ENCODE results near the gene PI16. TPM values are rescaled to one million over a fixed set of nuclear protein-coding genes. Genes with fewer than 3 reads are reported as not detected.
"Not testable (repeated sequence)": the region's sequence is repeated elsewhere in the genome, so short reads cannot be mapped to it uniquely, and the experiment has no call there.

PI16 gene
- total RNA-seq, 1 experiment from 2014 or later, result 0.07 TPM

DNA sequence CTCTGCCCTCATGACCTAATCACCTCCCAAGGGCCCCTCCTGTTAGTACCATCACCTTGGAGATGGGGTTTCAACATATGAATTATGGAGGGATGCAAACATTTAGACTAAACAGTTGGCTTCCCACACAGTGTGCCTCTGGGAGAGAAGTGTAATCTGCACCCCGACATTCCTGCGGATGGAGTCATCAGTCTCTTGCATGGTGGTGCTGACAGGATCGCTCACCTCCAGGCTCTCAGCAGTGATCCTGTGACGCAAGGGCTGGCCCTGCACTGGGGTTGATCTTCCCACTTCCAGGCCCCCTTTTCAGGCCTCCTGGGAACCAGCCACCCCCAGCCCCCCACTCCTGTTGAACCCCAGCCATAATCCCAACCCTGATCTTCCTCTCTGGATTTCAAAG lies 16.0 kb upstream of the PI16 start:
- DNase-seq (no peak), ATAC-seq (no peak)
- Histone ChIP-seq H3K4me3 (ENCODE audit: low read length) (no peak overlapping the region), H3K9ac (ENCODE audit: low read length) (no peak overlapping the region), H3K79me2 (ENCODE audit: low read length) (no peaks in the 10 kb centered on the region), H3K9me2 (replicated peaks; ENCODE audit: low read length) (no peaks in the 10 kb centered on the region), H2AFZ (ENCODE audit: low read length) (no peak overlapping the region), H3K9me3 (ENCODE audit: low read length) (no peaks in the 10 kb centered on the region), H3K27me3 (ENCODE audit: low read length) (no peaks in the 10 kb centered on the region), H3K27ac (ENCODE audit: low read length) (no peak overlapping the region), H3K4me1 (ENCODE audit: insufficient read depth, low read length) (0 out of 2 replicates have a peak, but pooled peaks cover 5% of the 10 kb centered on the region), H3K36me3 (ENCODE audit: low read depth, low read length) (no peaks in the 10 kb centered on the region), H4K20me1 (ENCODE audit: low read length) (no peaks in the 10 kb centered on the region), H3K4me2 (ENCODE audit: low read length) (no peak overlapping the region), H3F3A (ENCODE audit: low read length, unreplicated experiment) (no peaks in the 10 kb centered on the region)
- intact Hi-C loops (cut with micrococcal nuclease), result no loop called here
- ChIA-PET POLR2A (ENCODE audit: unreplicated experiment) (no interaction called here), CTCF (no interaction called here)
- BruUV-seq (replicated peaks), result no TSS peak
- TF ChIP-seq, protein P1, sequence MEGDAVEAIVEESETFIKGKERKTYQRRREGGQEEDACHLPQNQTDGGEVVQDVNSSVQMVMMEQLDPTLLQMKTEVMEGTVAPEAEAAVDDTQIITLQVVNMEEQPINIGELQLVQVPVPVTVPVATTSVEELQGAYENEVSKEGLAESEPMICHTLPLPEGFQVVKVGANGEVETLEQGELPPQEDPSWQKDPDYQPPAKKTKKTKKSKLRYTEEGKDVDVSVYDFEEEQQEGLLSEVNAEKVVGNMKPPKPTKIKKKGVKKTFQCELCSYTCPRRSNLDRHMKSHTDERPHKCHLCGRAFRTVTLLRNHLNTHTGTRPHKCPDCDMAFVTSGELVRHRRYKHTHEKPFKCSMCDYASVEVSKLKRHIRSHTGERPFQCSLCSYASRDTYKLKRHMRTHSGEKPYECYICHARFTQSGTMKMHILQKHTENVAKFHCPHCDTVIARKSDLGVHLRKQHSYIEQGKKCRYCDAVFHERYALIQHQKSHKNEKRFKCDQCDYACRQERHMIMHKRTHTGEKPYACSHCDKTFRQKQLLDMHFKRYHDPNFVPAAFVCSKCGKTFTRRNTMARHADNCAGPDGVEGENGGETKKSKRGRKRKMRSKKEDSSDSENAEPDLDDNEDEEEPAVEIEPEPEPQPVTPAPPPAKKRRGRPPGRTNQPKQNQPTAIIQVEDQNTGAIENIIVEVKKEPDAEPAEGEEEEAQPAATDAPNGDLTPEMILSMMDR (conservative IDR thresholded peaks at IDR 0.05; ENCODE audit: low read depth, low read length), result no peak
- TF ChIP-seq EZH2phosphoT487 (IDR thresholded peaks at IDR 0.05; ENCODE audit: borderline replicate concordance, low read length) (no peak), EZH2 (IDR thresholded peaks at IDR 0.05; ENCODE audit: low read length, unreplicated experiment) (no peak)

DNA sequence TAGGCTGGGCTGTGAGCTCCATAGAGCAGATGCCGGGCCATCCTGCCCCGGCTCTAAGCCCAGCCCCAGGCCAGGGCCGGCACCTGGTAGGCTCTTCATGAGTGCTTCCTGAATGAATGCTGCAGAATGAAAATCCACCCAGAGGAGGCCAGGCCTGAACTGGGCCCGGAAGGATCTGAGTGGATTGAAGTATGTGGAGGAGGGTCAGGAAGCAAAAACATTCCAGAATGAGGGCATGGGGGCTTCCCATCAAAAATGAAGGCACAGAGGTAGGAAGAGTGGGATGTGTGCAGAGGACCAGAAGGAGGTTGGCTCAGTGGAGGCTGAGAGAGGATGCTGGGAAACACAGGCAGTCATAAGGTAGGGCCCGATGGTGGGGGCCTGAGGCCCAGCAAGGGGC lies 15.5 kb upstream of the PI16 start:
- DNase-seq; H3K79me2 ChIP-seq (ENCODE audit: low read length); H2AFZ ChIP-seq (ENCODE audit: low read length); H3F3A ChIP-seq (ENCODE audit: low read length, unreplicated experiment); H3K27me3 ChIP-seq (ENCODE audit: low read length); H3K4me1 ChIP-seq (ENCODE audit: insufficient read depth, low read length); H3K4me2 ChIP-seq (ENCODE audit: low read length); H3K27ac ChIP-seq (ENCODE audit: low read length); H3K36me3 ChIP-seq (ENCODE audit: low read depth, low read length); intact Hi-C loops (cut with micrococcal nuclease); H3K9me2 ChIP-seq (replicated peaks; ENCODE audit: low read length); BruUV-seq (replicated peaks); H3K9ac ChIP-seq (ENCODE audit: low read length); POLR2A ChIA-PET (ENCODE audit: unreplicated experiment); H3K9me3 ChIP-seq (ENCODE audit: low read length); H4K20me1 ChIP-seq (ENCODE audit: low read length); CTCF ChIA-PET; ATAC-seq; H3K4me3 ChIP-seq (ENCODE audit: low read length): not testable (repeated sequence)

DNA sequence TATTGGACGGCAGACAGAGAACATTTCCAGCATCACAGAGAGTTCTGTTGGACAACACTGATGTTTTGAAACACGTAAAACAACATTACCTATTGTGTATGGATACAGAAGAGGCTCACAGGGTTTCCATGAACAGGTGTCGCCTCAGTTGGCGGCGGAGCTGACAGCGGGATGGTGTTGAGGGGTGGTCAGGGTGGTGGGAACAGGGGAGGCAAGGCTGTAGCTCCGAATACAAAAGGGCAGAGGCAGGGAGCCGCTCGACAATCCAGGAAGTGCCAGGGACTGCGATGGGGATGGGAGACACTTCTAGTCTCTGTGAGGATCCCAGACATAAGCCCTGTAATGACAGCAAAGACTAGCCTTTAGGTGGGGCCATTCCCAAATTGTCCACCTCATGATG lies 14.5 kb upstream of the PI16 start:
- H3K9ac ChIP-seq (ENCODE audit: low read length), result no peak overlapping the region
- H3K9me3 ChIP-seq (ENCODE audit: low read length), result no peaks in the 10 kb centered on the region
- TF ChIP-seq EZH2 (IDR thresholded peaks at IDR 0.05; ENCODE audit: low read length, unreplicated experiment) (no peak), EZH2phosphoT487 (IDR thresholded peaks at IDR 0.05; ENCODE audit: borderline replicate concordance, low read length) (no peak)
- TF ChIP-seq, protein P1 (conservative IDR thresholded peaks at IDR 0.05; ENCODE audit: low read depth, low read length), result no peak
- H3K9me2 ChIP-seq (replicated peaks; ENCODE audit: low read length), result no peaks in the 10 kb centered on the region
- no peaks in the 10 kb centered on the region for H3K4me1 ChIP-seq (ENCODE audit: insufficient read depth, low read length)
- intact Hi-C loops (cut with micrococcal nuclease), result no loop called here
- H3K27ac ChIP-seq (ENCODE audit: low read length), result no peak overlapping the region
- H4K20me1 ChIP-seq (ENCODE audit: low read length), result no peaks in the 10 kb centered on the region
- H3K4me2 ChIP-seq (ENCODE audit: low read length), result no peak overlapping the region
- ChIA-PET POLR2A (ENCODE audit: unreplicated experiment) (no interaction called here), CTCF (no interaction called here)
- H3F3A ChIP-seq (ENCODE audit: low read length, unreplicated experiment), result no peaks in the 10 kb centered on the region
- no peaks in the 10 kb centered on the region for H3K36me3 ChIP-seq (ENCODE audit: low read depth, low read length)
- no peaks in the 10 kb centered on the region for H3K27me3 ChIP-seq (ENCODE audit: low read length)
- H3K4me3 ChIP-seq (ENCODE audit: low read length), result no peak overlapping the region
- no peak overlapping the region for H2AFZ ChIP-seq (ENCODE audit: low read length)
- ATAC-seq, result no peak
- no peaks in the 10 kb centered on the region for H3K79me2 ChIP-seq (ENCODE audit: low read length)
- BruUV-seq (replicated peaks), result no TSS peak
- no peak for DNase-seq

DNA sequence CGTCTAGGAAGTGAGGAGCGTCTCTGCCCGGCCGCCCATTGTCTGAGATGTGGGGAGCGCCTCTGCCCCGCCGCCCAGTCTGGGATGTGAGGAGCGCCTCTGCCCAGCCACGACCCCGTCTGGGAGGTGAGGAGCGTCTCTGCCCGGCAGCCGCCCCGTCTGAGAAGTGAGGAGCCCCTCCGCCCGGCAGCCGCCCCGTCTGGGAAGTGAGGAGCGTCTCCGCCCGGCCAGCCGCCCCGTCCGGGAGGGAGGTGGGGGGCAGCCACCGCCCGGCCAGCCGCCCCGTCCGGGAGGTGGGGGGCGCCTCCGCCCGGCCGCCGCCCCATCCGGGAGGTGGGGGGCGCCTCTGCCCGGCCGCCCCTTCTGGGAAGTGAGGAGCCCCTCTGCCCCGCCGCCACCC lies 13.0 kb upstream of the PI16 start:
- H3K4me1 ChIP-seq (ENCODE audit: insufficient read depth, low read length); intact Hi-C loops (cut with micrococcal nuclease); H3K4me2 ChIP-seq (ENCODE audit: low read length); ATAC-seq; H3F3A ChIP-seq (ENCODE audit: low read length, unreplicated experiment); H3K79me2 ChIP-seq (ENCODE audit: low read length); H3K9me3 ChIP-seq (ENCODE audit: low read length); H3K27me3 ChIP-seq (ENCODE audit: low read length); BruUV-seq (replicated peaks); POLR2A ChIA-PET (ENCODE audit: unreplicated experiment); H3K9me2 ChIP-seq (replicated peaks; ENCODE audit: low read length); H3K36me3 ChIP-seq (ENCODE audit: low read depth, low read length); H3K4me3 ChIP-seq (ENCODE audit: low read length); H2AFZ ChIP-seq (ENCODE audit: low read length); H3K27ac ChIP-seq (ENCODE audit: low read length); H4K20me1 ChIP-seq (ENCODE audit: low read length); DNase-seq; CTCF ChIA-PET; H3K9ac ChIP-seq (ENCODE audit: low read length): not testable (repeated sequence)

DNA sequence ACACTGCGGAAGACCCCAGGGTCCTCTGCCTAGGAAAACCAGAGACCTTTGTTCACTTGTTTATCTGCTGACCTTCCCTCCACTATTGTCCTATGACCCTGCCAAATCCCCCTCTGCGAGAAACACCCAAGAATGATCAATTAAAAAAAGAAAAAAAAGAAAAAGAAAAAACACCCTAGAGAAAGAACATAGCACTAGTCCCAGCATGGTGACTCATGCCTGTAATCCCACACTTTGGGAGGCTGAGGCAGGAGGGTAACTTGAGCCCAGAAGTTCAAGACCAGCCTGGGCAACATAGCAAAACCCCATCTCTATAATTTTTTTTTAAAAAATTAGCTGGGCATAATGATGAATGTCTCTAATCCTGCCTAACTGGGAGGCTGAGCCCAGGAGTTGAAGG lies 12.2 kb upstream of the PI16 start:
- H3K4me2 ChIP-seq (ENCODE audit: low read length); H3K4me3 ChIP-seq (ENCODE audit: low read length); H3K27me3 ChIP-seq (ENCODE audit: low read length); DNase-seq; H3K36me3 ChIP-seq (ENCODE audit: low read depth, low read length); H3K4me1 ChIP-seq (ENCODE audit: insufficient read depth, low read length); H3K9me2 ChIP-seq (replicated peaks; ENCODE audit: low read length); H3K79me2 ChIP-seq (ENCODE audit: low read length); ATAC-seq; H3F3A ChIP-seq (ENCODE audit: low read length, unreplicated experiment); CTCF ChIA-PET; H3K9me3 ChIP-seq (ENCODE audit: low read length); intact Hi-C loops (cut with micrococcal nuclease); H4K20me1 ChIP-seq (ENCODE audit: low read length); H3K9ac ChIP-seq (ENCODE audit: low read length); H2AFZ ChIP-seq (ENCODE audit: low read length); POLR2A ChIA-PET (ENCODE audit: unreplicated experiment); BruUV-seq (replicated peaks); H3K27ac ChIP-seq (ENCODE audit: low read length): not testable (repeated sequence)

Data from PC-3 (cell line).